Muscle of back (tissue), 11 donors: ENCODE measurements around the gene CCDC154. TPM values are rescaled to one million over a fixed set of nuclear protein-coding genes. Genes with fewer than 3 reads are reported as not detected.
"Not testable (repeated sequence)": the region's sequence is repeated elsewhere in the genome, so short reads cannot be mapped to it uniquely, and the experiment has no call there.

Experiments used
- DNase-seq, 3 donors: peaks; one replicate each; pipeline versions ENCODE4 v3.0.0 to v3.0.0-alpha.2; 2013
- polyA plus RNA-seq, 10 donors: library from polyadenylated mRNA; unstranded; fragments of 120-200 nt; gene quantifications; one replicate each; pipeline ENCODE4 v1.2.1, GENCODE V29; 2013; ENCODE audit not compliant: insufficient read length in 10 of 10

CCDC154 gene
- polyA plus RNA-seq, 10 donors = 0.68 to 2.7 (median 1.6) TPM

GRCh38 chr16:1456951-1457350, 12.6 kb upstream of the CCDC154 start:
- no peak for DNase-seq

GRCh38 chr16:1455190-1456171, 11.1 kb upstream of the CCDC154 start:
- no peak for DNase-seq

- no peak for DNase-seq
Measured at GRCh38 chr16:1454561-1454960, 10.2 kb upstream of the CCDC154 start.

- no peak for DNase-seq
Measured at GRCh38 chr16:1453316-1453715, 9.0 kb upstream of the CCDC154 start.

- no peak for DNase-seq
Measured at GRCh38 chr16:1452530-1452929, 8.2 kb upstream of the CCDC154 start.

GRCh38 chr16:1451702-1452392, 7.5 kb upstream of the CCDC154 start:
- no peak for DNase-seq

- DNase-seq = no peak
Measured at GRCh38 chr16:1450841-1451240, 6.5 kb upstream of the CCDC154 start.

GRCh38 chr16:1450218-1450617, 5.9 kb upstream of the CCDC154 start:
- DNase-seq = no peak

- DNase-seq = no peak
Measured at GRCh38 chr16:1449201-1449788, 4.9 kb upstream of the CCDC154 start.

- DNase-seq = no peak
Measured at GRCh38 chr16:1448536-1449116, 4.3 kb upstream of the CCDC154 start.

GRCh38 chr16:1447965-1448364, 3.6 kb upstream of the CCDC154 start:
- no peak for DNase-seq

GRCh38 chr16:1446296-1447080, 2.1 kb upstream of the CCDC154 start:
- DNase-seq = no peak

GRCh38 chr16:1445518-1446203, 1.3 kb upstream of the CCDC154 start:
- no peak for DNase-seq

- no peak for DNase-seq
Measured at GRCh38 chr16:1444730-1445517, 568 bp upstream of the CCDC154 start.

- no peak for DNase-seq
Measured at GRCh38 chr16:1443403-1443973, 868 bp downstream of the CCDC154 start.

GRCh38 chr16:1442697-1443096, 1.7 kb downstream of the CCDC154 start:
- DNase-seq = no peak

- peak in 2 of 3 donors; percentile 15 to 36 for DNase-seq
Measured at GRCh38 chr16:1441391-1441829, 2.9 kb downstream of the CCDC154 start.

GRCh38 chr16:1439699-1440074, 4.7 kb downstream of the CCDC154 start:
- DNase-seq = not testable (repeated sequence)

GRCh38 chr16:1439058-1439698, 5.2 kb downstream of the CCDC154 start:
- DNase-seq = no peak
